Measurements from ENCODE around the gene SLC12A9. TPM values are rescaled to one million over a fixed set of nuclear protein-coding genes. Genes with fewer than 3 reads are reported as not detected.

SLC12A9 gene
- total and polyA plus RNA-seq, 2 experiments from 2014 or later = 10.3 to 39.9 TPM

DNA sequence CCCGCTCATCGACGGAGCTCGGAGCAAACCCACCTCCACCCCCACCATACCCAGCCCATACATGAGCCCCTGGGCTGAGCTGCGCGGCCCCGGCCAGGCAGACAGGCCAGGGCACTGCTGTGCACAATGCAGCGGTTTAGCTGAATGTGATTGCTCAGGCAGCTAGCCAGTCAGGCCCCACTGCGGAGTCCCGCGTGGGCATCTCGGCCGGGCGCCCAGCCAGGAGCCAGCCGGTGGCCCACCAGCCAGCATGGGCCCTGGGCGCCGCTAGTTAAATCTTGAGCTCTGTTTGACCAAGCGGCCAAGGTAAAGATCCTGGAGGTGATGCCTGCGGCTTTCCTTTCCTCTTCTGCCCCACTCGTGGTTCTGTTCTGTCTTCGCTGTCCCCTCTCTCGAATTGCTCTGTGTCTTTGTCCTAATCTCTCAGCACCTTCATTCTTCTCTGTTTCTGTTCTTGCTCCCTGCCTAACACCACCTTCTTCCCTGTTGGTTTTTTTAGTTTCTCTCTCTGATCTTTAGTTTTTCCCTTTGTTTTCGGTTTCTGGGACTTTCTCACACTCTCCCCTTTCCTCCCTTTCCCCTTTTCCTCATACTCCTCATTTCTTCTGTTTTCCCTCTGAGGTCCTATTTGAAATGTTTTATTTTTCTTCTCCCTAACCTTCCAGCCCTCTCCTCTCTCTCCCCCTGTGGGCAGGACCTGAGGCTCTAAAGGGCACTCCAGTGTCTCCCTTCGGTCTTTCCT is 30.4 kb downstream of the SLC12A9 start:
- Mint-ChIP-seq H3K36me3 (ENCODE audit: low read depth) (peaks cover 98% of the 10 kb centered on the region), H3K4me3 (no peak overlapping the region; the same call in 2 of the 3 replicates), H3K27me3 (ENCODE audit: insufficient read depth, low read depth, poor library complexity) (peaks cover 13% of the 10 kb centered on the region), H3K9me3 (no peaks in the 10 kb centered on the region; the same call in 2 of the 3 replicates), H3K4me1 (peaks cover 41% of the 10 kb centered on the region), H3K27ac (peak overlapping the region; percentile 18; the same call in 1 of the 2 replicates)
- H3K27ac ChIP-seq (ENCODE audit: low read depth) = peak overlapping the region; percentile 78
- H4K20me1 ChIP-seq (replicated peaks; ENCODE audit: insufficient read depth) = peaks cover 48% of the 10 kb centered on the region
- H3K4me1 ChIP-seq (ENCODE audit: insufficient read depth) = peaks cover 3% of the 10 kb centered on the region
- no peak for DNase-seq (ENCODE audit: low spot score)
- peaks cover 51% of the 10 kb centered on the region for H3F3A ChIP-seq (replicated peaks; ENCODE audit: low read depth)
- H2AFZ ChIP-seq = no peak overlapping the region
- no peaks in the 10 kb centered on the region for H3K27me3 ChIP-seq (ENCODE audit: insufficient read depth)
- H3K79me2 ChIP-seq (replicated peaks; ENCODE audit: insufficient read depth) = peaks cover 53% of the 10 kb centered on the region
- TF ChIP-seq, protein P1, sequence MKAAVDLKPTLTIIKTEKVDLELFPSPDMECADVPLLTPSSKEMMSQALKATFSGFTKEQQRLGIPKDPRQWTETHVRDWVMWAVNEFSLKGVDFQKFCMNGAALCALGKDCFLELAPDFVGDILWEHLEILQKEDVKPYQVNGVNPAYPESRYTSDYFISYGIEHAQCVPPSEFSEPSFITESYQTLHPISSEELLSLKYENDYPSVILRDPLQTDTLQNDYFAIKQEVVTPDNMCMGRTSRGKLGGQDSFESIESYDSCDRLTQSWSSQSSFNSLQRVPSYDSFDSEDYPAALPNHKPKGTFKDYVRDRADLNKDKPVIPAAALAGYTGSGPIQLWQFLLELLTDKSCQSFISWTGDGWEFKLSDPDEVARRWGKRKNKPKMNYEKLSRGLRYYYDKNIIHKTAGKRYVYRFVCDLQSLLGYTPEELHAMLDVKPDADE (IDR thresholded peaks at IDR 0.05) = no peak
- no peak for TF ChIP-seq ZNF114 (CRISPR knock-in tag; IDR thresholded peaks at IDR 0.05)
- TF ChIP-seq JUNB (IDR thresholded peaks at IDR 0.05; ENCODE audit: unreplicated experiment) = no peak
- no peak for TF ChIP-seq STAT1 (IDR thresholded peaks at IDR 0.05; ENCODE audit: unreplicated experiment)
- TF ChIP-seq CREB1 (CRISPR knock-in tag; IDR thresholded peaks at IDR 0.05; ENCODE audit: low read depth) = no peak
- TF ChIP-seq, protein P2, sequence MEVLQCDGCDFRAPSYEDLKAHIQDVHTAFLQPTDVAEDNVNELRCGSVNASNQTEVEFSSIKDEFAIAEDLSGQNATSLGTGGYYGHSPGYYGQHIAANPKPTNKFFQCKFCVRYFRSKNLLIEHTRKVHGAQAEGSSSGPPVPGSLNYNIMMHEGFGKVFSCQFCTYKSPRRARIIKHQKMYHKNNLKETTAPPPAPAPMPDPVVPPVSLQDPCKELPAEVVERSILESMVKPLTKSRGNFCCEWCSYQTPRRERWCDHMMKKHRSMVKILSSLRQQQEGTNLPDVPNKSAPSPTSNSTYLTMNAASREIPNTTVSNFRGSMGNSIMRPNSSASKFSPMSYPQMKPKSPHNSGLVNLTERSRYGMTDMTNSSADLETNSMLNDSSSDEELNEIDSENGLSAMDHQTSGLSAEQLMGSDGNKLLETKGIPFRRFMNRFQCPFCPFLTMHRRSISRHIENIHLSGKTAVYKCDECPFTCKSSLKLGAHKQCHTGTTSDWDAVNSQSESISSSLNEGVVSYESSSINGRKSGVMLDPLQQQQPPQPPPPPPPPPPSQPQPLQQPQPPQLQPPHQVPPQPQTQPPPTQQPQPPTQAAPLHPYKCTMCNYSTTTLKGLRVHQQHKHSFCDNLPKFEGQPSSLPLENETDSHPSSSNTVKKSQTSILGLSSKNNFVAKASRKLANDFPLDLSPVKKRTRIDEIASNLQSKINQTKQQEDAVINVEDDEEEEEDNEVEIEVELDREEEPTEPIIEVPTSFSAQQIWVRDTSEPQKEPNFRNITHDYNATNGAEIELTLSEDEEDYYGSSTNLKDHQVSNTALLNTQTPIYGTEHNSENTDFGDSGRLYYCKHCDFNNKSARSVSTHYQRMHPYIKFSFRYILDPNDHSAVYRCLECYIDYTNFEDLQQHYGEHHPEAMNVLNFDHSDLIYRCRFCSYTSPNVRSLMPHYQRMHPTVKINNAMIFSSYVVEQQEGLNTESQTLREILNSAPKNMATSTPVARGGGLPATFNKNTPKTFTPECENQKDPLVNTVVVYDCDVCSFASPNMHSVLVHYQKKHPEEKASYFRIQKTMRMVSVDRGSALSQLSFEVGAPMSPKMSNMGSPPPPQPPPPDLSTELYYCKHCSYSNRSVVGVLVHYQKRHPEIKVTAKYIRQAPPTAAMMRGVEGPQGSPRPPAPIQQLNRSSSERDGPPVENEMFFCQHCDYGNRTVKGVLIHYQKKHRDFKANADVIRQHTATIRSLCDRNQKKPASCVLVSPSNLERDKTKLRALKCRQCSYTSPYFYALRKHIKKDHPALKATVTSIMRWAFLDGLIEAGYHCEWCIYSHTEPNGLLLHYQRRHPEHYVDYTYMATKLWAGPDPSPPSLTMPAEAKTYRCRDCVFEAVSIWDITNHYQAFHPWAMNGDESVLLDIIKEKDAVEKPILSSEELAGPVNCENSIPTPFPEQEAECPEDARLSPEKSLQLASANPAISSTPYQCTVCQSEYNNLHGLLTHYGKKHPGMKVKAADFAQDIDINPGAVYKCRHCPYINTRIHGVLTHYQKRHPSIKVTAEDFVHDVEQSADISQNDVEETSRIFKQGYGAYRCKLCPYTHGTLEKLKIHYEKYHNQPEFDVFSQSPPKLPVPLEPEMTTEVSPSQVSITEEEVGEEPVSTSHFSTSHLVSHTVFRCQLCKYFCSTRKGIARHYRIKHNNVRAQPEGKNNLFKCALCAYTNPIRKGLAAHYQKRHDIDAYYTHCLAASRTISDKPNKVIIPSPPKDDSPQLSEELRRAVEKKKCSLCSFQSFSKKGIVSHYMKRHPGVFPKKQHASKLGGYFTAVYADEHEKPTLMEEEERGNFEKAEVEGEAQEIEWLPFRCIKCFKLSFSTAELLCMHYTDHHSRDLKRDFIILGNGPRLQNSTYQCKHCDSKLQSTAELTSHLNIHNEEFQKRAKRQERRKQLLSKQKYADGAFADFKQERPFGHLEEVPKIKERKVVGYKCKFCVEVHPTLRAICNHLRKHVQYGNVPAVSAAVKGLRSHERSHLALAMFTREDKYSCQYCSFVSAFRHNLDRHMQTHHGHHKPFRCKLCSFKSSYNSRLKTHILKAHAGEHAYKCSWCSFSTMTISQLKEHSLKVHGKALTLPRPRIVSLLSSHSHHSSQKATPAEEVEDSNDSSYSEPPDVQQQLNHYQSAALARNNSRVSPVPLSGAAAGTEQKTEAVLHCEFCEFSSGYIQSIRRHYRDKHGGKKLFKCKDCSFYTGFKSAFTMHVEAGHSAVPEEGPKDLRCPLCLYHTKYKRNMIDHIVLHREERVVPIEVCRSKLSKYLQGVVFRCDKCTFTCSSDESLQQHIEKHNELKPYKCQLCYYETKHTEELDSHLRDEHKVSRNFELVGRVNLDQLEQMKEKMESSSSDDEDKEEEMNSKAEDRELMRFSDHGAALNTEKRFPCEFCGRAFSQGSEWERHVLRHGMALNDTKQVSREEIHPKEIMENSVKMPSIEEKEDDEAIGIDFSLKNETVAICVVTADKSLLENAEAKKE (CRISPR knock-in tag; IDR thresholded peaks at IDR 0.05) = no peak
- TF ChIP-seq ZNF331 (CRISPR knock-in tag; IDR thresholded peaks at IDR 0.05; ENCODE audit: low read depth) = no peak
- no peak for TF ChIP-seq NANOG (IDR thresholded peaks at IDR 0.05; ENCODE audit: borderline replicate concordance)
- TF ChIP-seq POLR2AphosphoS5 (IDR thresholded peaks at IDR 0.05; ENCODE audit: low read depth) = no peak
- TF ChIP-seq EZH2phosphoT487 (IDR thresholded peaks at IDR 0.05; ENCODE audit: unreplicated experiment) = no peak
- TF ChIP-seq EZH2 (IDR thresholded peaks at IDR 0.05; ENCODE audit: low read depth, unreplicated experiment) = no peak
- TF ChIP-seq, protein P3, sequence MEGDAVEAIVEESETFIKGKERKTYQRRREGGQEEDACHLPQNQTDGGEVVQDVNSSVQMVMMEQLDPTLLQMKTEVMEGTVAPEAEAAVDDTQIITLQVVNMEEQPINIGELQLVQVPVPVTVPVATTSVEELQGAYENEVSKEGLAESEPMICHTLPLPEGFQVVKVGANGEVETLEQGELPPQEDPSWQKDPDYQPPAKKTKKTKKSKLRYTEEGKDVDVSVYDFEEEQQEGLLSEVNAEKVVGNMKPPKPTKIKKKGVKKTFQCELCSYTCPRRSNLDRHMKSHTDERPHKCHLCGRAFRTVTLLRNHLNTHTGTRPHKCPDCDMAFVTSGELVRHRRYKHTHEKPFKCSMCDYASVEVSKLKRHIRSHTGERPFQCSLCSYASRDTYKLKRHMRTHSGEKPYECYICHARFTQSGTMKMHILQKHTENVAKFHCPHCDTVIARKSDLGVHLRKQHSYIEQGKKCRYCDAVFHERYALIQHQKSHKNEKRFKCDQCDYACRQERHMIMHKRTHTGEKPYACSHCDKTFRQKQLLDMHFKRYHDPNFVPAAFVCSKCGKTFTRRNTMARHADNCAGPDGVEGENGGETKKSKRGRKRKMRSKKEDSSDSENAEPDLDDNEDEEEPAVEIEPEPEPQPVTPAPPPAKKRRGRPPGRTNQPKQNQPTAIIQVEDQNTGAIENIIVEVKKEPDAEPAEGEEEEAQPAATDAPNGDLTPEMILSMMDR (conservative IDR thresholded peaks at IDR 0.05; ENCODE audit: low read depth in 2 of 2) = no peak
- TF ChIP-seq, protein P4, sequence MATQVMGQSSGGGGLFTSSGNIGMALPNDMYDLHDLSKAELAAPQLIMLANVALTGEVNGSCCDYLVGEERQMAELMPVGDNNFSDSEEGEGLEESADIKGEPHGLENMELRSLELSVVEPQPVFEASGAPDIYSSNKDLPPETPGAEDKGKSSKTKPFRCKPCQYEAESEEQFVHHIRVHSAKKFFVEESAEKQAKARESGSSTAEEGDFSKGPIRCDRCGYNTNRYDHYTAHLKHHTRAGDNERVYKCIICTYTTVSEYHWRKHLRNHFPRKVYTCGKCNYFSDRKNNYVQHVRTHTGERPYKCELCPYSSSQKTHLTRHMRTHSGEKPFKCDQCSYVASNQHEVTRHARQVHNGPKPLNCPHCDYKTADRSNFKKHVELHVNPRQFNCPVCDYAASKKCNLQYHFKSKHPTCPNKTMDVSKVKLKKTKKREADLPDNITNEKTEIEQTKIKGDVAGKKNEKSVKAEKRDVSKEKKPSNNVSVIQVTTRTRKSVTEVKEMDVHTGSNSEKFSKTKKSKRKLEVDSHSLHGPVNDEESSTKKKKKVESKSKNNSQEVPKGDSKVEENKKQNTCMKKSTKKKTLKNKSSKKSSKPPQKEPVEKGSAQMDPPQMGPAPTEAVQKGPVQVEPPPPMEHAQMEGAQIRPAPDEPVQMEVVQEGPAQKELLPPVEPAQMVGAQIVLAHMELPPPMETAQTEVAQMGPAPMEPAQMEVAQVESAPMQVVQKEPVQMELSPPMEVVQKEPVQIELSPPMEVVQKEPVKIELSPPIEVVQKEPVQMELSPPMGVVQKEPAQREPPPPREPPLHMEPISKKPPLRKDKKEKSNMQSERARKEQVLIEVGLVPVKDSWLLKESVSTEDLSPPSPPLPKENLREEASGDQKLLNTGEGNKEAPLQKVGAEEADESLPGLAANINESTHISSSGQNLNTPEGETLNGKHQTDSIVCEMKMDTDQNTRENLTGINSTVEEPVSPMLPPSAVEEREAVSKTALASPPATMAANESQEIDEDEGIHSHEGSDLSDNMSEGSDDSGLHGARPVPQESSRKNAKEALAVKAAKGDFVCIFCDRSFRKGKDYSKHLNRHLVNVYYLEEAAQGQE (IDR thresholded peaks at IDR 0.05; ENCODE audit: unreplicated experiment) = no peak
- no peak for ATAC-seq
- no peaks in the 10 kb centered on the region for H3K9me2 ChIP-seq (ENCODE audit: insufficient read depth)
- peaks cover 51% of the 10 kb centered on the region for H3K36me3 ChIP-seq (ENCODE audit: insufficient read depth)
- H3K4me3 ChIP-seq = no peak overlapping the region
- no peak overlapping the region for H3K4me2 ChIP-seq

All from GM23338 (cell line).